Keratinocyte (primary cell): ENCODE results near the gene TPCN2. TPM values are rescaled to one million over a fixed set of nuclear protein-coding genes. Genes with fewer than 3 reads are reported as not detected.

Experiments
- DNase-seq: peaks from one replicate; pipeline ENCODE4 v3.0.0-alpha.2; 2011; ENCODE audit warnings: low read depth, missing footprints, low spot score
- FAIRE-seq: peaks from 2 replicates; lab custom pipeline; 2011; peaks lifted over from hg19 to GRCh38; lab: Jason Lieb, UNC
- H2AFZ ChIP-seq: 2 replicates; pipeline ENCODE4 v1.6.0; 2012; ENCODE audit warnings: low read length, control low read depth, inconsistent platforms; ENCODE audit not compliant: control insufficient read depth
- H3K27ac ChIP-seq: 2 replicates; pipeline ENCODE4 v1.5.1; 2011; ENCODE audit warnings: low read length; ENCODE audit not compliant: control insufficient read depth, insufficient read depth
- H3K27me3 ChIP-seq: 3 replicates; pipeline ENCODE4 v1.6.0; 2011; ENCODE audit warnings: low read length; ENCODE audit not compliant: control insufficient read depth, insufficient read depth; ENCODE audit errors: extremely low read depth
- H3K36me3 ChIP-seq, 2 experiments: 2 replicates in 1 of 2; 3 replicates in 1 of 2; pipeline ENCODE4 v1.5.1; 2011; ENCODE audit warnings: low read length in 2 of 2, mild to moderate bottlenecking in 1 of 2; ENCODE audit not compliant: control insufficient read depth in 2 of 2, insufficient read depth in 2 of 2; ENCODE audit errors: extremely low read depth in 1 of 2
- H3K4me1 ChIP-seq: 3 replicates; pipeline ENCODE4 v1.5.1; 2011; ENCODE audit warnings: low read length; ENCODE audit not compliant: control insufficient read depth, insufficient read depth; ENCODE audit errors: extremely low read depth
- H3K4me2 ChIP-seq: 3 replicates; pipeline ENCODE4 v1.6.0; 2011; ENCODE audit warnings: low read depth, low read length; ENCODE audit not compliant: control insufficient read depth, insufficient read depth; ENCODE audit errors: extremely low read depth
- H3K4me3 ChIP-seq, 3 experiments: fragments of 200-600 bp in 1 of 3; sonication (generic) in 1 of 3; 2 replicates in 2 of 3; 3 replicates in 1 of 3; pipeline ENCODE4 v1.5.1; 2011 to 2016; ENCODE audit warnings: low read length in 3 of 3, mild to moderate bottlenecking in 3 of 3, control low read depth in 2 of 3, inconsistent platforms in 1 of 3, low read depth in 1 of 3, mixed read lengths in 1 of 3, mixed run types in 1 of 3, moderate library complexity in 1 of 3; ENCODE audit not compliant: control insufficient read depth in 2 of 3, insufficient read depth in 2 of 3; ENCODE audit errors: extremely low read depth in 1 of 3
- H3K79me2 ChIP-seq: 2 replicates; pipeline ENCODE4 v1.6.0; 2012; ENCODE audit warnings: low read length; ENCODE audit not compliant: control insufficient read depth, insufficient read depth
- H3K9ac ChIP-seq: 3 replicates; pipeline ENCODE4 v1.6.0; 2011; ENCODE audit warnings: low read length; ENCODE audit not compliant: control insufficient read depth, insufficient read depth; ENCODE audit errors: extremely low read depth
- H3K9me1 ChIP-seq: 3 replicates; pipeline ENCODE4 v1.6.0; 2011; ENCODE audit warnings: low read length; ENCODE audit not compliant: control insufficient read depth, insufficient read depth; ENCODE audit errors: extremely low read depth
- H3K9me3 ChIP-seq: 2 replicates; pipeline ENCODE4 v1.5.1; 2012; ENCODE audit warnings: low read depth, low read length; ENCODE audit not compliant: control insufficient read depth
- H4K20me1 ChIP-seq: 3 replicates; pipeline ENCODE4 v1.6.0; 2011; ENCODE audit warnings: low read length; ENCODE audit not compliant: control insufficient read depth, insufficient read depth; ENCODE audit errors: extremely low read depth
- EZH2 ChIP-seq: IDR thresholded peaks from one replicate; pipeline ENCODE4 v1.6.1; 2012; ENCODE audit warnings: inconsistent platforms, mild to moderate bottlenecking, low read length, moderate library complexity
- dilution Hi-C: fragments of 300-500 bp; cut with MboI; formaldehyde crosslinking; loops from one replicate; pipeline ENCODE4 v1.7.0; 2020; ENCODE audit warnings: low sequenced_read_pairs; ENCODE audit not compliant: extremely low pct_ligation_motif_present
- polyA plus RNA-seq, 5 experiments: library from polyadenylated mRNA; depleted of rRNA in 3 of 5; stranded (reverse) in 3 of 5; stranded (forward) in 1 of 5; unstranded in 1 of 5; fragments of >200 nt; gene quantifications; 1 replicate in 1 of 5; 2 replicates in 3 of 5; 3 replicates in 1 of 5; pipeline versions ENCODE4 v1.2.1 to v1.2.3, GENCODE V29; 2011 to 2012; ENCODE audit warnings: missing spikeins in 2 of 5, low read depth in 1 of 5, low replicate concordance in 1 of 5
- TF ChIP-seq, protein P1 (sequence below), 3 experiments: IDR thresholded peaks in 1 of 3; conservative IDR thresholded peaks in 1 of 3; optimal IDR thresholded peaks in 1 of 3; 2 replicates in 2 of 3; 3 replicates in 1 of 3; pipeline versions ENCODE3 to v1.5.1; 2011; ENCODE audit warnings: low read length in 3 of 3, mild to moderate bottlenecking in 3 of 3, moderate library complexity in 2 of 3, control low read depth in 1 of 3, inconsistent platforms in 1 of 3; ENCODE audit not compliant: insufficient read depth in 2 of 3; ENCODE audit errors: extremely low read depth in 1 of 3

Gene TPCN2
- polyA plus RNA-seq, 1 donor (not counting 4 experiments of a cell fraction or from before 2014, with no cell fraction given): 7.7 TPM

DNA sequence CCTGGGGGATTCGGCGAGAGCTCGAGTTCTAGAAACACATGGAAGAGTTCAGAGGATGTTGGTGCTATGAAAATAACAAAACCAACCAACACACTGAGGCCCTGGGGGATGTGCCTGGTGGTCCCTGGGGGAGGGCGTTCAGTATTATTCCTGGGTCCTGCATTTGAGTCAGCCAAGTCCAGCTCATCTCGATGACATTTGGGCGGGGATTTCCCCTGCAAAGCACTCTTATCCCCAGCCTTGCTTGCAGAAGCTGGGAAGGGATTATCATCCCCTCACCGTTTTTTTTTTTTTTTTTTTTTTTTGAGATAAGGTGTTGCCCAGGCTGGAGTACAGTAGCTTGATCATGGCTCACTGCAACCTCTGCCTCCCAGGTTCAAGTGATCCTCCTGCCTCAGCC, 104.9 kb downstream of the TPCN2 start:
- Histone ChIP-seq H3K9me1 (no peaks in the 10 kb centered on the region), H3K27ac (no peak overlapping the region), H3K36me3 (no peaks in the 10 kb centered on the region), H3K4me1 (no peaks in the 10 kb centered on the region), H3K79me2 (no peaks in the 10 kb centered on the region), H3K4me3 (no peak overlapping the region), H3K27me3 (peaks cover 13% of the 10 kb centered on the region), H4K20me1 (no peaks in the 10 kb centered on the region), H3K4me2 (no peak overlapping the region), H2AFZ (no peak overlapping the region), H3K9ac (no peak overlapping the region), H3K9me3 (no peaks in the 10 kb centered on the region)
- DNase-seq: no peak
- dilution Hi-C loops: no loop called here
- TF ChIP-seq, protein P1, sequence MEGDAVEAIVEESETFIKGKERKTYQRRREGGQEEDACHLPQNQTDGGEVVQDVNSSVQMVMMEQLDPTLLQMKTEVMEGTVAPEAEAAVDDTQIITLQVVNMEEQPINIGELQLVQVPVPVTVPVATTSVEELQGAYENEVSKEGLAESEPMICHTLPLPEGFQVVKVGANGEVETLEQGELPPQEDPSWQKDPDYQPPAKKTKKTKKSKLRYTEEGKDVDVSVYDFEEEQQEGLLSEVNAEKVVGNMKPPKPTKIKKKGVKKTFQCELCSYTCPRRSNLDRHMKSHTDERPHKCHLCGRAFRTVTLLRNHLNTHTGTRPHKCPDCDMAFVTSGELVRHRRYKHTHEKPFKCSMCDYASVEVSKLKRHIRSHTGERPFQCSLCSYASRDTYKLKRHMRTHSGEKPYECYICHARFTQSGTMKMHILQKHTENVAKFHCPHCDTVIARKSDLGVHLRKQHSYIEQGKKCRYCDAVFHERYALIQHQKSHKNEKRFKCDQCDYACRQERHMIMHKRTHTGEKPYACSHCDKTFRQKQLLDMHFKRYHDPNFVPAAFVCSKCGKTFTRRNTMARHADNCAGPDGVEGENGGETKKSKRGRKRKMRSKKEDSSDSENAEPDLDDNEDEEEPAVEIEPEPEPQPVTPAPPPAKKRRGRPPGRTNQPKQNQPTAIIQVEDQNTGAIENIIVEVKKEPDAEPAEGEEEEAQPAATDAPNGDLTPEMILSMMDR (optimal IDR thresholded peaks at IDR 0.05 in 1 of 3, IDR thresholded peaks at IDR 0.05 in 1 of 3, conservative IDR thresholded peaks at IDR 0.05 in 1 of 3; ENCODE audit: extremely low read depth in 1 of 3, insufficient read depth in 2 of 3, low read length in 3 of 3): no peak
- no peak for TF ChIP-seq EZH2
- FAIRE-seq: no peak

DNA sequence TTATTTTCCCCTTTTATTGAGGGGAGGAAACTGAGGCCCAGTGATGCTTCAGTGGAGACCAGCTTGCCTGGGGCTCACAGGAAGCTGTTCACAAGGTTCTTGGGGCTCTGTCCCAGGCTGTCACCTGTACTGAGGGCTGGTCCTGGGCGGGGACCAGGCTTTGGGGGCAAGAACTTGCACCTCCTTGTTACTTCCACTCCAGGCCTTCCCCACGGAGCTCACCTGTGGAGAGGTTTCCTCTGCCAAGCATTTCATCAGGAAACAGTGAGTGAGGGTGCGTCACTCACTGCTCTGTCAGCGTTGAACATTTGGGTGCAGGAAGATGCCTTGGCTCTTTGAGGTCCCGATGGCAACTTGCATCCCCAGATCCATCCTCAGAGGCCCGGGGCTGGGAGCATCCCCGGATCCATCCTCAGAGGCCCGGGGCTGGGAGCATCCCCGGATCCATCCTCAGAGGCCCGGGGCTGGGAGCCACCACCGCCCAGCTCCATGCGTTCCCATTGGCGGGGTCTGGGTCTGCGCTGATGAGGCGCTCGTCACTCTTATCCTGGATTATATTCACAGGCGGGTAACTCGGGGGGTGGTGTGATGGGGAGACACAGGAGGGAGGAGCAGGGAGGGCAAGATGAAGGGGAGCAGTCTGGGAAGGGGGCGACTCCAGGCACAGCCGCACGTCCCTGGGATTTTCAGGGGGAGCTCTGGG, 105.6 kb downstream of the TPCN2 start:
- Histone ChIP-seq H3K27ac (no peak overlapping the region), H3K36me3 (no peaks in the 10 kb centered on the region), H3K27me3 (peaks cover 19% of the 10 kb centered on the region), H3K9ac (no peak overlapping the region), H2AFZ (no peak overlapping the region), H3K9me1 (no peaks in the 10 kb centered on the region), H3K4me1 (no peaks in the 10 kb centered on the region), H3K79me2 (no peaks in the 10 kb centered on the region), H4K20me1 (no peaks in the 10 kb centered on the region), H3K4me3 (no peak overlapping the region), H3K9me3 (no peaks in the 10 kb centered on the region), H3K4me2 (no peak overlapping the region)
- no peak for TF ChIP-seq EZH2
- TF ChIP-seq, protein P1 (optimal IDR thresholded peaks at IDR 0.05 in 1 of 3, IDR thresholded peaks at IDR 0.05 in 1 of 3, conservative IDR thresholded peaks at IDR 0.05 in 1 of 3; ENCODE audit: extremely low read depth in 1 of 3, insufficient read depth in 2 of 3, low read length in 3 of 3): no peak
- DNase-seq (no peak), FAIRE-seq (no peak)
- dilution Hi-C loops: no loop called here
